Uterus (tissue), 4 donors: Measurements from ENCODE around the gene TBL1X. TPM values are rescaled to one million over a fixed set of nuclear protein-coding genes. Genes with fewer than 3 reads are reported as not detected.
"Not testable (repeated sequence)": the region's sequence is repeated elsewhere in the genome, so short reads cannot be mapped to it uniquely, and the experiment has no call there.

ENCODE experiments used
- DNase-seq, 2 donors: peaks; one replicate each; pipeline ENCODE4 v3.0.0-alpha.2; 2019 to 2020
- H3K27ac ChIP-seq, 2 donors: fragments of 200-600 bp; sonication (generic); 1 replicate in 1 of 2; 2 replicates in 1 of 2; pipeline ENCODE4 v1.5.1; 2016 to 2018
- H3K27me3 ChIP-seq, 2 donors: fragments of 200-600 bp; sonication (generic); one replicate each; pipeline ENCODE4 v1.5.1; 2018 to 2019; ENCODE audit warnings: control low read depth in 1 of 2
- H3K36me3 ChIP-seq, 2 donors: fragments of 200-600 bp; sonication (generic); one replicate each; pipeline ENCODE4 v1.5.1; 2019; ENCODE audit warnings: control low read depth in 1 of 2
- H3K4me1 ChIP-seq, 2 donors: fragments of 200-600 bp; sonication (generic); one replicate each; pipeline ENCODE4 v1.5.1; 2018 to 2019; ENCODE audit warnings: control low read depth in 1 of 2
- H3K4me3 ChIP-seq, 2 donors: fragments of 200-600 bp; sonication (generic); 1 replicate in 1 of 2; 2 replicates in 1 of 2; pipeline ENCODE4 v1.5.1; 2018 to 2019; ENCODE audit warnings: mild to moderate bottlenecking in 1 of 2
- H3K9me3 ChIP-seq, 2 donors: fragments of 200-600 bp; sonication (generic); one replicate each; pipeline ENCODE4 v1.5.1; 2019; ENCODE audit warnings: control low read depth in 1 of 2
- CTCF ChIP-seq, 4 experiments: fragments of 200-600 bp in 2 of 4; fragments of 450-650 bp in 2 of 4; sonication (generic) in 2 of 4; IDR thresholded peaks; one replicate each; pipeline ENCODE4 v1.5.1; 2016 to 2019; ENCODE audit warnings: antibody characterized with exemption in 4 of 4, mild to moderate bottlenecking in 2 of 4, moderate library complexity in 1 of 4
- POLR2A ChIP-seq, 2 donors: fragments of 450-650 bp; IDR thresholded peaks; one replicate each; pipeline ENCODE4 v1.6.1; 2016; ENCODE audit warnings: antibody characterized with exemption in 2 of 2, mild to moderate bottlenecking in 1 of 2, moderate library complexity in 1 of 2
- intact Hi-C: fragments of 100-400 bp; cut with DNase I; formaldehyde crosslinking; loops from one replicate; pipeline ENCODE4 v1.15.1; 2023; ENCODE audit warnings: low total_unique reads
- total RNA-seq, 4 donors: library from RNA; depleted of rRNA in 3 of 4; stranded (reverse); fragments of >200 nt in 3 of 4; gene quantifications; one replicate each; pipeline versions ENCODE4 v1.1.0 to v1.2.4, GENCODE V29; 2014 to 2023
- donor health status: DM: yes; HTN: yes; CAD: no.

Gene TBL1X
- total RNA-seq, 4 donors from 2014 or later, result 15.4 to 121 (median 47.7) TPM

- DNase-seq, result no peak
- Histone ChIP-seq H3K27me3 (no peaks in the 10 kb centered on the region), H3K9me3 (no peaks in the 10 kb centered on the region), H3K4me1 (no peaks in the 10 kb centered on the region), H3K27ac (no peak overlapping the region), H3K4me3 (no peak overlapping the region), H3K36me3 (no peaks in the 10 kb centered on the region)
- intact Hi-C loops, result no loop called here
- no peak for TF ChIP-seq CTCF (IDR thresholded peaks at IDR 0.05)
- TF ChIP-seq POLR2A (IDR thresholded peaks at IDR 0.05), result no peak
Measured at GRCh38 chrX:9758021-9758638, 293.3 kb downstream of the TBL1X start.

- TF ChIP-seq POLR2A (IDR thresholded peaks at IDR 0.05) (no peak), CTCF (IDR thresholded peaks at IDR 0.05) (no peak)
- intact Hi-C loops, result no loop called here
- H3K27me3 ChIP-seq, result no peaks in the 10 kb centered on the region
- H3K36me3 ChIP-seq, result no peaks in the 10 kb centered on the region
- no peak for DNase-seq
- H3K27ac ChIP-seq, result no peak overlapping the region
- no peaks in the 10 kb centered on the region for H3K4me1 ChIP-seq
- no peaks in the 10 kb centered on the region for H3K9me3 ChIP-seq
- H3K4me3 ChIP-seq, result no peak overlapping the region
Measured at GRCh38 chrX:9759337-9759736, 294.5 kb downstream of the TBL1X start.

GRCh38 chrX:9765072-9765736 is 300.3 kb downstream of the TBL1X start:
- no peak overlapping the region for H3K27ac ChIP-seq
- no peaks in the 10 kb centered on the region for H3K4me1 ChIP-seq
- DNase-seq, result no peak
- no peaks in the 10 kb centered on the region for H3K27me3 ChIP-seq
- no peak overlapping the region for H3K4me3 ChIP-seq
- intact Hi-C loops, result no loop called here
- H3K9me3 ChIP-seq, result no peaks in the 10 kb centered on the region
- no peak for TF ChIP-seq CTCF (IDR thresholded peaks at IDR 0.05)
- no peak for TF ChIP-seq POLR2A (IDR thresholded peaks at IDR 0.05)
- H3K36me3 ChIP-seq, result no peaks in the 10 kb centered on the region

GRCh38 chrX:9765737-9766097 is 300.9 kb downstream of the TBL1X start, which contains the start of gene GPR143:
TSS of gene GPR143 (minus strand) at chrX:9765847. CDS start at chrX:9765817, 30 bp downstream.
- no peaks in the 10 kb centered on the region for H3K36me3 ChIP-seq
- no peak within 1 kb of the TSS for H3K27ac ChIP-seq
- no peaks in the 10 kb centered on the region for H3K4me1 ChIP-seq
- DNase-seq, result no peak
- H3K9me3 ChIP-seq, result no peaks in the 10 kb centered on the region
- no peak within 1 kb of the TSS for H3K4me3 ChIP-seq
- TF ChIP-seq CTCF (IDR thresholded peaks at IDR 0.05), result no peak
- TF ChIP-seq POLR2A (IDR thresholded peaks at IDR 0.05), result no peak
- no peaks in the 10 kb centered on the region for H3K27me3 ChIP-seq
- intact Hi-C loops, result no loop called here

- intact Hi-C loops, result no loop called here
- DNase-seq, result no peak
Measured at GRCh38 chrX:9767375-9767774, 302.5 kb downstream of the TBL1X start.

GRCh38 chrX:9768321-9768839 is 303.5 kb downstream of the TBL1X start:
- H3K9me3 ChIP-seq, H3K36me3 ChIP-seq, H3K27ac ChIP-seq, H3K27me3 ChIP-seq, H3K4me1 ChIP-seq, H3K4me3 ChIP-seq, DNase-seq, intact Hi-C loops: not testable (repeated sequence)

More at GRCh38 chrX:9767375-9767774, 302.5 kb downstream of the TBL1X start:
- TF ChIP-seq CTCF (IDR thresholded peaks at IDR 0.05) (no peak), POLR2A (IDR thresholded peaks at IDR 0.05) (no peak)
- Histone ChIP-seq H3K4me1 (no peaks in the 10 kb centered on the region), H3K36me3 (no peaks in the 10 kb centered on the region), H3K9me3 (no peaks in the 10 kb centered on the region), H3K27me3 (no peaks in the 10 kb centered on the region), H3K4me3 (no peak overlapping the region), H3K27ac (no peak overlapping the region)
